Left ventricle myocardium inferior (tissue), 1 donor: ENCODE data around the gene CYB5R4. TPM values are rescaled to one million over a fixed set of nuclear protein-coding genes. Genes with fewer than 3 reads are reported as not detected.

ENCODE experiments used
- DNase-seq: peaks from one replicate; pipeline ENCODE4 v3.0.0-alpha.2; 2020
- H3K27ac ChIP-seq: fragments of 200-600 bp; replicated peaks from 2 replicates; pipeline ENCODE4 v1.8.0; 2021
- H3K27me3 ChIP-seq: fragments of 200-600 bp; 2 replicates; pipeline ENCODE4 v1.8.0; 2021; ENCODE audit warnings: low read depth
- H3K36me3 ChIP-seq: fragments of 200-600 bp; 2 replicates; pipeline ENCODE4 v1.8.0; 2021
- H3K4me1 ChIP-seq: fragments of 200-600 bp; 2 replicates; pipeline ENCODE4 v1.8.0; 2021
- H3K4me3 ChIP-seq: fragments of 200-600 bp; 2 replicates; pipeline ENCODE4 v1.8.0; 2021; ENCODE audit warnings: mild to moderate bottlenecking, moderate library complexity
- H3K9me3 ChIP-seq: fragments of 200-600 bp; replicated peaks from 2 replicates; pipeline ENCODE4 v1.8.0; 2021
- intact Hi-C: fragments of 100-400 bp; cut with micrococcal nuclease; formaldehyde crosslinking; loops from one replicate; pipeline ENCODE4 v1.11.0; 2022
- total RNA-seq: library from RNA; stranded (reverse); fragmentation: NEBNext Ultra II Directional; extraction: Animal tissue kit (Norgen Biotek cat#: 25700); gene quantifications from one replicate; pipeline ENCODE4 v1.2.1, GENCODE V29; 2021
- TF ChIP-seq, protein P1 (sequence below): fragments of 200-600 bp; IDR thresholded peaks from 2 replicates; pipeline ENCODE4 v1.8.0; 2021; ENCODE audit warnings: antibody characterized with exemption, mild to moderate bottlenecking, borderline replicate concordance
- donor health status: DM: no; HTN: yes; CAD: no; lungs with severe emphysema.

The CYB5R4 gene
- total RNA-seq, 1 donor from 2014 or later, result 14.5 TPM

- intact Hi-C loops, result no loop called here
- DNase-seq, result no peak
- no peak overlapping the region for H3K27ac ChIP-seq
- no peaks in the 10 kb centered on the region for H3K9me3 ChIP-seq
- peaks cover 27% of the 10 kb centered on the region for H3K4me1 ChIP-seq
- H3K27me3 ChIP-seq, result peaks cover 60% of the 10 kb centered on the region
- no peaks in the 10 kb centered on the region for H3K36me3 ChIP-seq
- no peak overlapping the region for H3K4me3 ChIP-seq
- TF ChIP-seq, protein P1, sequence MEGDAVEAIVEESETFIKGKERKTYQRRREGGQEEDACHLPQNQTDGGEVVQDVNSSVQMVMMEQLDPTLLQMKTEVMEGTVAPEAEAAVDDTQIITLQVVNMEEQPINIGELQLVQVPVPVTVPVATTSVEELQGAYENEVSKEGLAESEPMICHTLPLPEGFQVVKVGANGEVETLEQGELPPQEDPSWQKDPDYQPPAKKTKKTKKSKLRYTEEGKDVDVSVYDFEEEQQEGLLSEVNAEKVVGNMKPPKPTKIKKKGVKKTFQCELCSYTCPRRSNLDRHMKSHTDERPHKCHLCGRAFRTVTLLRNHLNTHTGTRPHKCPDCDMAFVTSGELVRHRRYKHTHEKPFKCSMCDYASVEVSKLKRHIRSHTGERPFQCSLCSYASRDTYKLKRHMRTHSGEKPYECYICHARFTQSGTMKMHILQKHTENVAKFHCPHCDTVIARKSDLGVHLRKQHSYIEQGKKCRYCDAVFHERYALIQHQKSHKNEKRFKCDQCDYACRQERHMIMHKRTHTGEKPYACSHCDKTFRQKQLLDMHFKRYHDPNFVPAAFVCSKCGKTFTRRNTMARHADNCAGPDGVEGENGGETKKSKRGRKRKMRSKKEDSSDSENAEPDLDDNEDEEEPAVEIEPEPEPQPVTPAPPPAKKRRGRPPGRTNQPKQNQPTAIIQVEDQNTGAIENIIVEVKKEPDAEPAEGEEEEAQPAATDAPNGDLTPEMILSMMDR, result no peak
Observed at GRCh38 chr6:83854766-83855165, 4.7 kb upstream of the CYB5R4 start.

DNA sequence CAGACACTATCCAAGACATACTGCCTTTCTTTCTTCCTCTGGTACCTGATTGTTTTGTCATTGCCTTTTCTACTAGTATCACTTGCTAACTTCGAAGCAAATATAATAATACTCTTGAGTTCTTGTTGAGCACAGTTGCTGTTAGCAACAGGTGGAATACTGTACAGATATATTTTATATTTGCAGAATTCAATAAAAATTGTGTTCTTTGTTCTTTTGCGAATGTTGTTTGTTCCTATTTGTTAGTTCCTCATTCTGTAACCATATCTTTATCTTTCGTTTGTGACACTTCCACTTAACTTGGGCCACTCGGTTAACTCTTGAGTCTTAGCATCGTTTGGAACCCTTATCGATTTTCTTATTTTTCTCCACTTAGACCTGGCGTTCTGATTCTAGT, 868 bp downstream of the CYB5R4 start:
- intact Hi-C loops, result no loop called here
- no peak for DNase-seq
- TF ChIP-seq, protein P1, result no peak
- no peaks in the 10 kb centered on the region for H3K9me3 ChIP-seq
- peaks cover 27% of the 10 kb centered on the region for H3K4me1 ChIP-seq
- H3K27ac ChIP-seq, result peak overlapping the region; percentile 91
- peak overlapping the region; percentile 87 for H3K4me3 ChIP-seq
- H3K36me3 ChIP-seq, result peaks cover 13% of the 10 kb centered on the region
- H3K27me3 ChIP-seq, result peaks cover 5% of the 10 kb centered on the region

- TF ChIP-seq, protein P1, result no peak
- intact Hi-C loops, result no loop called here
- no peaks in the 10 kb centered on the region for H3K9me3 ChIP-seq
- H3K4me3 ChIP-seq, result peak overlapping the region; percentile 87
- H3K27me3 ChIP-seq, result peaks cover under 1% of the 10 kb centered on the region
- H3K4me1 ChIP-seq, result peaks cover 27% of the 10 kb centered on the region
- DNase-seq, result no peak
- peaks cover 17% of the 10 kb centered on the region for H3K36me3 ChIP-seq
- no peak overlapping the region for H3K27ac ChIP-seq
Observed at GRCh38 chr6:83860782-83861495, 1.4 kb downstream of the CYB5R4 start.

- TF ChIP-seq, protein P1, result no peak
- Histone ChIP-seq H3K9me3 (no peaks in the 10 kb centered on the region), H3K27me3 (no peaks in the 10 kb centered on the region), H3K4me1 (peaks cover 27% of the 10 kb centered on the region), H3K4me3 (no peak overlapping the region), H3K36me3 (peaks cover 25% of the 10 kb centered on the region), H3K27ac (no peak overlapping the region)
- no peak for DNase-seq
- intact Hi-C loops, result no loop called here
Observed at GRCh38 chr6:83862776-83863471, 3.4 kb downstream of the CYB5R4 start.

DNA sequence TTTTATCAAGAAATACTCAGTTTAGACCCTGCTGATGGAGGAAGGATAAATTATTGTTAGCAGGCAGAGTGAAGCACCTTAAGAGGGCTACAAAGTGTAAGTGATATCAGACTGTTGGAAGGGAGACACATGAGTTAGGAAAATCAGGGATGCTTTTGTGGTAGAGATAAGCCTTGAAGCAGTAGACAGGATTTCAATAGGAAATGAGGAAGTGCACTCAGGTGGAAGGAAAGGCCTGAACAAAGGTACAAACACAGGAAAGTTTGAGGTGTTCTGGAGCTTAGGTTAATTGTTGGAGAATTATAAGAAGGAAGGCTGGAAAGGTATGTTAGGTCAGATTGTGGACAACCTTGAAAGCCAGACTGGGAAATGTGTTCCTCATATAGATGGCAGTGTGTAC, 7.6 kb downstream of the CYB5R4 start:
- Histone ChIP-seq H3K9me3 (no peaks in the 10 kb centered on the region), H3K27ac (no peak overlapping the region), H3K27me3 (no peaks in the 10 kb centered on the region), H3K4me1 (no peaks in the 10 kb centered on the region), H3K36me3 (peaks cover 29% of the 10 kb centered on the region), H3K4me3 (no peak overlapping the region)
- DNase-seq, result no peak
- intact Hi-C loops, result no loop called here
- TF ChIP-seq, protein P1, result no peak
